Fibroblast of upper back skin (primary cell): Measurements from ENCODE around the gene SYN1.
"Not testable (repeated sequence)": the region's sequence is repeated elsewhere in the genome, so short reads cannot be mapped to it uniquely, and the experiment has no call there.

Source experiments
- DNase-seq: peaks from one replicate; pipeline ENCODE4 v3.0.0-alpha.2; 2013

The SYN1 gene

DNA sequence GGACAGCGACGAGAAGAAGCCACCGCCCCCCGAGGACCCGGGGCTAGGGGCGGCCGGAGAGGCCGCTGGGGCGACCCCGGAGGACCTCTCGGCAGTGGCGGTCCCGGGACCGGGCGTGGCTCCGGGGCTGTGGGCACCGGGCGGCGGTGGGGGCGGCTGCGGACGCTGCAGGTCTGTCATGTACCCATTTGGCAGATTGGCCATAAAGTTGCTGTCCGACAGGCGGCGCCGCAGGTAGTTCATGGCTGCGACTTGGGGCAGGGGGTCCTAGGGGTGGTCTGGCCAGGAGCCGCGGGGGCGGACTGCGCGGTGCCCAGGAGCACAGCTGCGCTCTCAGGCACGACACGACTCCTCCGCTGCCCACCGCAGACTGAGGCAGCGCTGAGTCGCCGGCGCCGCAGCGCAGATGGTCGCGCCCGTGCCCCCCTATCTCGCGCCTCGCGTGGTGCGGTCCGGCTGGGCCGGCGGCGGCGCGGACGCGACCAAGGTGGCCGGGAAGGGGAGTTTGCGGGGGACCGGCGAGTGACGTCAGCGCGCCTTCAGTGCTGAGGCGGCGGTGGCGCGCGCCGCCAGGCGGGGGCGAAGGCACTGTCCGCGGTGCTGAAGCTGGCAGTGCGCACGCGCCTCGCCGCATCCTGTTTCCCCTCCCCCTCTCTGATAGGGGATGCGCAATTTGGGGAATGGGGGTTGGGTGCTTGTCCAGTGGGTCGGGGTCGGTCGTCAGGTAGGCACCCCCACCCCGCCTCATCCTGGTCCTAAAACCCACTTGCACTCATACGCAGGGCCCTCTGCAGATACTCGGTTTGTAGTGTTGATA is at the start of gene SYN1:
Gene SYN1, minus strand, starts transcription at position 372 of the 817 bp plus-strand sequence. Its CDS starts 129 bp downstream, at position 243.
- DNase-seq, result peak; percentile 70

DNA sequence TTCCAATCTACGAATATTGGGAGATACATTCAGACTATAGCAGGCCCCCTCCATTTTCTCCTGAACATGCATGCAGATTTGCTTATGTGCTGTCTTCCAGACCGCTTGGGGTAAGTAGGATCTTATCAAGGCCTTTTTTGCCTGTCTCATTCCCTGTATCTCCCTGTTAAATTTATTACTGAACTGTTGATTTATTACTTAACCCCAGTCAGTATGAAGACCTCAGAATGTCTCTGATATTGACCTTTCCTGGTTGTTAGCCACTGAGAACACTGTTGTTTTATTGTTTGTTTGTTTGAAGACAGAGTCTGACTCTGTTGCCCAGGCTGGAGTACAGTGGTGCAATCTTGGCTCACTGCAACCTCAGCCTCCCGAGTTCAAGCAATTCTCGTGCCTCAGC is 46.1 kb upstream of the SYN1 start:
- DNase-seq, result not testable (repeated sequence)

- DNase-seq, result no peak
Observed at GRCh38 chrX:47664737-47665136, 45.1 kb upstream of the SYN1 start.

GRCh38 chrX:47662144-47662657 is 42.5 kb upstream of the SYN1 start:
- DNase-seq, result peak; percentile 94

GRCh38 chrX:47661539-47661938 is 41.9 kb upstream of the SYN1 start:
- no peak for DNase-seq

- no peak for DNase-seq
Observed at GRCh38 chrX:47659421-47659726, 39.7 kb upstream of the SYN1 start.

- peak; percentile 96 for DNase-seq
Observed at GRCh38 chrX:47658684-47659420, 39.2 kb upstream of the SYN1 start, which contains the start of gene UXT. Gene UXT, minus strand, starts transcription at chrX:47659180. Its CDS starts 253 bp downstream, at chrX:47658927.

DNA sequence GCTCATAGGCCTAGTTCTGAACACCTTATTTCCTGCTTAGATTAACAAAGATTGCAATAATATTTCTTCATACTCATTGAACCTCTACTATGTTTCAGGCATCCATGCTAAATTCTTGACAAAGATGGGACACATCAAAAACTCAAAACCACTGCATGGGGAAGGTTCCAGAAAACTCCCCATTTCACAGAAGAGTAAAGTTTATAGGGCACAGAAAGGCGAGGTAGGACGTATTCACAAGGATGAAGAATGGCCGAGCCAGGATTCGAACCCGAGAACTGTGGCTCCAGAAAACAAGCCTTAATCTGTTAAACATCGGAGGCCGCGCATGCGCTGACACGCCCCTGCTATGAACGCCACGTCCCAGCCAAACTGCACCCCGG is 38.6 kb upstream of the SYN1 start:
- DNase-seq, result no peak

GRCh38 chrX:47651043-47651905 is 31.6 kb upstream of the SYN1 start:
- DNase-seq, result no peak

- peak; percentile 99 for DNase-seq
Observed at GRCh38 chrX:47650164-47651042, 30.7 kb upstream of the SYN1 start, which contains the start of gene ELK1. Gene ELK1, minus strand, starts transcription at chrX:47650563. Its CDS starts 9,122 bp downstream, at chrX:47641441.

DNA sequence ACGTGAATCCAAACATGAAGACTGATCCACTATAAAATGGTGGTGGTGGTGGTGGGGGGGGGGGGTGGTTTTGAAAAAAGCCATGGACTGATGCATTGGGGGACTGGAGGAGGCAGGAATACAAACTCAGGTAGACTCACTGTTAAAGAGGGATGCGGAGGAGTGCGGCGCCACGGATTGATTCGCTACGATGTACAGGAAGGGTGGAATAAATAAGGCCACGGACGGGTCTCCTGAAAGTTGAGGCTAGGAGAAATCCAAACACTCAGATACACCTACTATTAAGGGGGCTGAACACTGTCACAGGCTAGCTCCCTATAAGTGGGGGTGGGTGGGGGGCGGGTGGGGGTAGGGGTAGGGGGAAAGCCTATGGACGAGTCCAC is 30.1 kb upstream of the SYN1 start:
- no peak for DNase-seq

GRCh38 chrX:47649271-47649670 is 29.6 kb upstream of the SYN1 start:
- DNase-seq, result no peak

DNA sequence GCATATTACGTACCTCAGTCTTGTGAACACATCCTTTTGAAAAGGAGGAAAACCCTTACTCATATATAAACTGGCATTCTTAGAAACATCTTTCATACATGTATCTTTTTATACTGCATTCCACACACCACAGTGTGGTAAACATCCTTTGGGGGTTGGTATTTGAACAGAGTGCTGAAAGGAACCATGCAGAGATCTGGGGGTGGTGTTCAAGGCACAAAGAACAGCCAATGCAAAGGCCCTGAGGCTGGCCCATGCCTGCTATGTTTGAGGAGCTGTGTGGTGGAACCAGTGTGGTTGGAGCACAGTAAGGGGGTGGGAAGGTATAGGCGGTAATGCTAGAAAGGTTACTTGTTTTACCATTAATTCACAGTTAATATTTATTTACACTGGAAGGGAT is 28.7 kb upstream of the SYN1 start:
- peak; percentile 11 for DNase-seq

- DNase-seq, result no peak
Observed at GRCh38 chrX:47646636-47647035, 27.0 kb upstream of the SYN1 start.

- no peak for DNase-seq
Observed at GRCh38 chrX:47645530-47645929, 25.9 kb upstream of the SYN1 start.

DNA sequence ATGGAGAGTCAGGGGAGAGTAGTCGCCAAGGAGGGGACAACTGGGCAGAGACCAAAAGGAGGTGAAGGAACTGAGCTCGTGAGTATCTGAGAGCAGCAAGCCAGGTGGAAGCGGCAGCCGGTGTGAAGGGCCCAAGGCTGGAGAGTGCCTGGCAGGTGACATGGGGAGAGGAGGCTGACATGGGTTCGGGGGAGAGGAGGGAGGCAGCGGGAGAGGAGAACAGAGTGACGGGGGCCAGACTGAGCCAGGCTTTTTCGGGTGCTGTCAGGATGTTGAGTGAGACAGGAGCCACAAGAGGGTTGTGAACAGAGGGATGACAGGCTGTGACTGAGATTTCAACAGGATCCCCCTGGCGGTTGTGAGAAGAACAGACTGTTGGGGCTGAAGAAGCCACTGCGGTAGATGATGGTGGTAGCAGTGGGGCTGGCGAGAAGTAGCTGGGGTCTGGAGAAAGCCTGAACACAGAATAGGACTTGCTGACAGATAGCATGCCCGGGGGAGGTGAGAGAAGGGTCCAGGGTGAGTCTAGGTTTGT is 25.0 kb upstream of the SYN1 start:
- DNase-seq, result peak; percentile 36

- DNase-seq, result peak; percentile 21
Observed at GRCh38 chrX:47643926-47644325, 24.3 kb upstream of the SYN1 start.

GRCh38 chrX:47638816-47639215 is 19.2 kb upstream of the SYN1 start:
- no peak for DNase-seq

GRCh38 chrX:47637546-47638195 is 18.0 kb upstream of the SYN1 start:
- DNase-seq, result no peak

DNA sequence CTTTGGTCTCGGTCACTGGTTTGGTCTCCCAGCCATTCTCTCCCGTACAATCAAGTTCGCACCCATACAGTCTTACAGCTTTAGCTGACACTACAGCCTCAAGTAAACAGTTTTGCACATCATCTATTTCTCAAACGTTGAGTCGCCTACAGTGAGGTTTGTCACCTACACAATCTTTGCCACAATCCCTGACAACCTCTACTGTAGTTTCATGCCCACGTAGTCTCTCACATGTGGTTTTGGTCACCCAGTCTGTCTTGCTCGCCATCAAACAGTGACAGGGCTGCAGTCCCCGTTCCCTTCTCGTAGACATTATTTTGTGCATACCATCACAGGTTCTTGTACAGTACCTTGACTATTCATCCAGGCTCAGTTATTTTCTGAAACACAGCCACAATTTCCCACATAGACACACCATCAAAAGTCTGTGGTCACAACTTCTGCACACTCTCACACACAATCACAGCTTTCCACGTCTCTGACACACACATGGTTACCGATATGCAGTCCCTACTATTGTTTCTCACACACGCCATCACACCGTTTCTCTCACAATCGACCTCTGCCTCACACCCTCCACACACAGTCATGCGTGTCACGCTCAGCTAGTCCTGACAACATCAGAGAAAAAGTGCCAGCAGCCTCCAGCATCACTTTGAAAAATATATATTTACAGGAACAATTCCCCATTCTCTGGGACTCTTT is 15.4 kb upstream of the SYN1 start:
- no peak for DNase-seq
